ENCODE results near the gene TRIM15. TPM values are rescaled to one million over a fixed set of nuclear protein-coding genes. Genes with fewer than 3 reads are reported as not detected.

Gene TRIM15
- total and polyA plus RNA-seq, 2 donors (not counting 3 experiments of a cell fraction or from before 2014, with no cell fraction given) = not detected

- Histone ChIP-seq H3K36me3 (ENCODE audit: control insufficient read depth in 2 of 2, extremely low read depth in 1 of 2, insufficient read depth in 2 of 2, low read length in 2 of 2) (no peaks in the 10 kb centered on the region), H3K9me3 (replicated peaks; ENCODE audit: control insufficient read depth, insufficient read depth, low read length) (no peaks in the 10 kb centered on the region), H3K27me3 (ENCODE audit: control insufficient read depth in 2 of 2, insufficient read depth in 2 of 2, low read length in 2 of 2) (peaks cover 54 to 80% of the 10 kb centered on the region in 2 experiments), H3K4me1 (ENCODE audit: control insufficient read depth, extremely low read depth, insufficient read depth, low read length) (no peaks in the 10 kb centered on the region), H3K79me2 (ENCODE audit: control insufficient read depth, insufficient read depth, low read length) (no peaks in the 10 kb centered on the region), H3K9me1 (replicated peaks; ENCODE audit: control insufficient read depth, extremely low read depth, insufficient read depth, low read length) (no peaks in the 10 kb centered on the region), H3K27ac (ENCODE audit: insufficient read depth, low read depth, low read length) (no peak overlapping the region), H3K4me2 (ENCODE audit: insufficient read depth, low read length) (no peak overlapping the region), H4K20me1 (replicated peaks; ENCODE audit: control insufficient read depth, extremely low read depth, insufficient read depth, low read length) (no peaks in the 10 kb centered on the region), H3K4me3 (replicated peaks in 1 of 3; ENCODE audit: insufficient read depth in 1 of 3, low read depth in 1 of 3, low read length in 3 of 3) (no peak overlapping the region), H2AFZ (ENCODE audit: low read depth, low read length) (peak overlapping the region; percentile 34), H3K9ac (replicated peaks; ENCODE audit: extremely low read depth, insufficient read depth, low read length) (no peak overlapping the region)
- BruUV-seq (replicated peaks) = no TSS peak
- intact Hi-C loops (cut with micrococcal nuclease) (loop anchor here (10.0 kb wide), 1 partner anchor 147 kb away; no protein-coding TSS in a partner anchor), dilution Hi-C loops (cut with MboI; ENCODE audit: extremely low pct_ligation_motif_present, low sequenced_read_pairs) (no loop called here)
- POLR2A ChIA-PET = no interaction called here
- DNase-seq (ENCODE audit: low read depth, low spot score) = no peak
- TF ChIP-seq EZH2 (IDR thresholded peaks at IDR 0.05; ENCODE audit: borderline replicate concordance, low read depth, low read length, severe bottlenecking) (peak; percentile 86), POLR2A (IDR thresholded peaks at IDR 0.05; ENCODE audit: low read depth, low read length) (no peak)
- CTCF ChIA-PET = interaction anchor here (1.1 to 1.2 kb wide), 3 partner anchors 41 to 155 kb away, joined by 3 to 4 read pairs (median 3); no protein-coding TSS in a partner anchor
- FAIRE-seq = no peak
Observed at GRCh38 chr6:30171677-30172471, 8.5 kb downstream of the TRIM15 start.

GRCh38 chr6:30172681-30173080 lies 9.3 kb downstream of the TRIM15 start:
- Histone ChIP-seq H3K36me3 (ENCODE audit: control insufficient read depth in 2 of 2, extremely low read depth in 1 of 2, insufficient read depth in 2 of 2, low read length in 2 of 2) (no peaks in the 10 kb centered on the region), H2AFZ (ENCODE audit: low read depth, low read length) (no peak overlapping the region), H3K79me2 (ENCODE audit: control insufficient read depth, insufficient read depth, low read length) (no peaks in the 10 kb centered on the region), H3K9ac (replicated peaks; ENCODE audit: extremely low read depth, insufficient read depth, low read length) (no peak overlapping the region), H3K27ac (ENCODE audit: insufficient read depth, low read depth, low read length) (no peak overlapping the region), H3K4me3 (replicated peaks in 1 of 3; ENCODE audit: insufficient read depth in 1 of 3, low read depth in 1 of 3, low read length in 3 of 3) (no peak overlapping the region), H3K4me1 (ENCODE audit: control insufficient read depth, extremely low read depth, insufficient read depth, low read length) (no peaks in the 10 kb centered on the region), H3K9me1 (replicated peaks; ENCODE audit: control insufficient read depth, extremely low read depth, insufficient read depth, low read length) (no peaks in the 10 kb centered on the region), H3K9me3 (replicated peaks; ENCODE audit: control insufficient read depth, insufficient read depth, low read length) (no peaks in the 10 kb centered on the region), H3K27me3 (ENCODE audit: control insufficient read depth in 2 of 2, insufficient read depth in 2 of 2, low read length in 2 of 2) (peaks cover 52 to 79% of the 10 kb centered on the region in 2 experiments), H4K20me1 (replicated peaks; ENCODE audit: control insufficient read depth, extremely low read depth, insufficient read depth, low read length) (no peaks in the 10 kb centered on the region), H3K4me2 (ENCODE audit: insufficient read depth, low read length) (no peak overlapping the region)
- FAIRE-seq = no peak
- POLR2A ChIA-PET = no interaction called here
- no TSS peak for BruUV-seq (replicated peaks)
- CTCF ChIA-PET = interaction anchor here (1.1 kb wide), 1 partner anchor 69 kb away, joined by 3 read pairs; no protein-coding TSS in a partner anchor
- intact Hi-C loops (cut with micrococcal nuclease) (loop anchor here (10.0 kb wide), 1 partner anchor 148 kb away; no protein-coding TSS in a partner anchor), dilution Hi-C loops (cut with MboI; ENCODE audit: extremely low pct_ligation_motif_present, low sequenced_read_pairs) (no loop called here)
- TF ChIP-seq POLR2A (IDR thresholded peaks at IDR 0.05; ENCODE audit: low read depth, low read length) (no peak), MAX (IDR thresholded peaks at IDR 0.05; ENCODE audit: insufficient read depth, insufficient read length) (no peak), EZH2 (IDR thresholded peaks at IDR 0.05; ENCODE audit: borderline replicate concordance, low read depth, low read length, severe bottlenecking) (no peak), FOS (IDR thresholded peaks at IDR 0.05; ENCODE audit: borderline replicate concordance, insufficient read depth, low read length) (no peak), MYC (IDR thresholded peaks at IDR 0.05; ENCODE audit: low read depth, low read length) (no peak), JUN (IDR thresholded peaks at IDR 0.05; ENCODE audit: borderline replicate concordance, insufficient read depth, insufficient read length, low read depth) (no peak), GATA2 (IDR thresholded peaks at IDR 0.05; ENCODE audit: insufficient read depth, insufficient read length, low read depth, low read length) (no peak)
- TF ChIP-seq, protein P1, sequence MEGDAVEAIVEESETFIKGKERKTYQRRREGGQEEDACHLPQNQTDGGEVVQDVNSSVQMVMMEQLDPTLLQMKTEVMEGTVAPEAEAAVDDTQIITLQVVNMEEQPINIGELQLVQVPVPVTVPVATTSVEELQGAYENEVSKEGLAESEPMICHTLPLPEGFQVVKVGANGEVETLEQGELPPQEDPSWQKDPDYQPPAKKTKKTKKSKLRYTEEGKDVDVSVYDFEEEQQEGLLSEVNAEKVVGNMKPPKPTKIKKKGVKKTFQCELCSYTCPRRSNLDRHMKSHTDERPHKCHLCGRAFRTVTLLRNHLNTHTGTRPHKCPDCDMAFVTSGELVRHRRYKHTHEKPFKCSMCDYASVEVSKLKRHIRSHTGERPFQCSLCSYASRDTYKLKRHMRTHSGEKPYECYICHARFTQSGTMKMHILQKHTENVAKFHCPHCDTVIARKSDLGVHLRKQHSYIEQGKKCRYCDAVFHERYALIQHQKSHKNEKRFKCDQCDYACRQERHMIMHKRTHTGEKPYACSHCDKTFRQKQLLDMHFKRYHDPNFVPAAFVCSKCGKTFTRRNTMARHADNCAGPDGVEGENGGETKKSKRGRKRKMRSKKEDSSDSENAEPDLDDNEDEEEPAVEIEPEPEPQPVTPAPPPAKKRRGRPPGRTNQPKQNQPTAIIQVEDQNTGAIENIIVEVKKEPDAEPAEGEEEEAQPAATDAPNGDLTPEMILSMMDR (IDR thresholded peaks at IDR 0.05; ENCODE audit: extremely low read depth in 1 of 2, insufficient read depth in 1 of 2, low read depth in 1 of 2, low read length in 2 of 2) = no peak
- DNase-seq (ENCODE audit: low read depth, low spot score) = no peak

Data from endothelial cell of umbilical vein (primary cell).